ENCODE data around the gene GGT7.

The GGT7 gene

GRCh38 chr20:34872622-34873224 lies at the start of gene GGT7:
Gene GGT7, minus strand, starts transcription at chr20:34872856. Its CDS starts 41 bp downstream, at chr20:34872815.
- peak; percentile 83 for DNase-seq
- Histone ChIP-seq H4K20me1 (ENCODE audit: insufficient read depth, low read length) (no peaks in the 10 kb centered on the region), H3F3A (ENCODE audit: insufficient read depth, low read length) (no peaks in the 10 kb centered on the region), H3K9me2 (replicated peaks; ENCODE audit: insufficient read depth, low read length) (no peaks in the 10 kb centered on the region), H2AFZ (ENCODE audit: low read length) (peak within 1 kb of the TSS; percentile 62), H3K27me3 (replicated peaks; ENCODE audit: insufficient read depth, low read length) (no peaks in the 10 kb centered on the region), H3K4me2 (ENCODE audit: low read depth, low read length) (peak within 1 kb of the TSS; percentile 72), H3K4me1 (ENCODE audit: low read length) (peaks cover 20% of the 10 kb centered on the region), H3K27ac (ENCODE audit: low read length) (no peak within 1 kb of the TSS), H3K79me2 (ENCODE audit: low read length) (peaks cover 6% of the 10 kb centered on the region), H3K9me3 (replicated peaks; ENCODE audit: insufficient read depth, low read length) (no peaks in the 10 kb centered on the region), H3K4me3 (ENCODE audit: low read length) (peak within 1 kb of the TSS; percentile 59), H3K9ac (ENCODE audit: low read length) (peak within 1 kb of the TSS; percentile 5; the same call in 1 of the 2 replicates), H3K36me3 (replicated peaks; ENCODE audit: insufficient read depth, low read length) (no peaks in the 10 kb centered on the region)
- no peak for TF ChIP-seq EZH2phosphoT487 (IDR thresholded peaks at IDR 0.05; ENCODE audit: low read length)
- peak; percentile 67 for TF ChIP-seq CTCF (IDR thresholded peaks at IDR 0.05; ENCODE audit: low read length)
- TF ChIP-seq EZH2 (optimal IDR thresholded peaks at IDR 0.05; ENCODE audit: low read depth, low read length), result no peak

GRCh38 chr20:34921436-34921835 lies 48.8 kb upstream of the GGT7 start:
- H3K9me3 ChIP-seq (replicated peaks; ENCODE audit: insufficient read depth, low read length), result no peaks in the 10 kb centered on the region
- H3K27me3 ChIP-seq (replicated peaks; ENCODE audit: insufficient read depth, low read length), result no peaks in the 10 kb centered on the region
- no peak overlapping the region for H3K27ac ChIP-seq (ENCODE audit: low read length)
- H3K4me2 ChIP-seq (ENCODE audit: low read depth, low read length), result no peak overlapping the region
- TF ChIP-seq CTCF (IDR thresholded peaks at IDR 0.05; ENCODE audit: low read length) (no peak), EZH2 (optimal IDR thresholded peaks at IDR 0.05; ENCODE audit: low read depth, low read length) (no peak), EZH2phosphoT487 (IDR thresholded peaks at IDR 0.05; ENCODE audit: low read length) (no peak)
- no peak overlapping the region for H3K9ac ChIP-seq (ENCODE audit: low read length)
- H3K79me2 ChIP-seq (ENCODE audit: low read length), result no peaks in the 10 kb centered on the region
- no peak overlapping the region for H3K4me3 ChIP-seq (ENCODE audit: low read length)
- H3K36me3 ChIP-seq (replicated peaks; ENCODE audit: insufficient read depth, low read length), result no peaks in the 10 kb centered on the region
- H3K4me1 ChIP-seq (ENCODE audit: low read length), result 0 out of 2 replicates have a peak, but pooled peaks cover under 1% of the 10 kb centered on the region
- no peaks in the 10 kb centered on the region for H3F3A ChIP-seq (ENCODE audit: insufficient read depth, low read length)
- no peaks in the 10 kb centered on the region for H4K20me1 ChIP-seq (ENCODE audit: insufficient read depth, low read length)
- no peaks in the 10 kb centered on the region for H3K9me2 ChIP-seq (replicated peaks; ENCODE audit: insufficient read depth, low read length)
- DNase-seq, result no peak
- no peak overlapping the region for H2AFZ ChIP-seq (ENCODE audit: low read length)

GRCh38 chr20:34920055-34920454 lies 47.4 kb upstream of the GGT7 start:
- Histone ChIP-seq H3K4me1 (ENCODE audit: low read length) (no peaks in the 10 kb centered on the region), H3K9me3 (replicated peaks; ENCODE audit: insufficient read depth, low read length) (no peaks in the 10 kb centered on the region), H3K9me2 (replicated peaks; ENCODE audit: insufficient read depth, low read length) (no peaks in the 10 kb centered on the region), H3K27ac (ENCODE audit: low read length) (no peak overlapping the region), H3K27me3 (replicated peaks; ENCODE audit: insufficient read depth, low read length) (no peaks in the 10 kb centered on the region), H3K9ac (ENCODE audit: low read length) (no peak overlapping the region), H3K4me3 (ENCODE audit: low read length) (no peak overlapping the region), H3K36me3 (replicated peaks; ENCODE audit: insufficient read depth, low read length) (no peaks in the 10 kb centered on the region), H3K79me2 (ENCODE audit: low read length) (no peaks in the 10 kb centered on the region), H4K20me1 (ENCODE audit: insufficient read depth, low read length) (no peaks in the 10 kb centered on the region), H3K4me2 (ENCODE audit: low read depth, low read length) (no peak overlapping the region), H3F3A (ENCODE audit: insufficient read depth, low read length) (no peaks in the 10 kb centered on the region), H2AFZ (ENCODE audit: low read length) (no peak overlapping the region)
- no peak for DNase-seq
- TF ChIP-seq EZH2phosphoT487 (IDR thresholded peaks at IDR 0.05; ENCODE audit: low read length) (no peak), CTCF (IDR thresholded peaks at IDR 0.05; ENCODE audit: low read length) (no peak), EZH2 (optimal IDR thresholded peaks at IDR 0.05; ENCODE audit: low read depth, low read length) (no peak)
